Neural crest cell (in vitro differentiated cells): ENCODE data around the gene DTYMK. TPM values are rescaled to one million over a fixed set of nuclear protein-coding genes. Genes with fewer than 3 reads are reported as not detected.

Experiments used
- DNase-seq: peaks from one replicate; pipeline ENCODE4 v3.0.0; 2021; ENCODE audit warnings: low read depth, mixed read lengths, low spot score
- H3K27ac Mint-ChIP-seq: one replicate; pipeline ENCODE4 v1.8.0; 2021; ENCODE audit warnings: mild to moderate bottlenecking, mixed read lengths; ENCODE audit not compliant: unreplicated experiment
- H3K27me3 Mint-ChIP-seq: 2 replicates; pipeline ENCODE4 v1.8.0; 2021; ENCODE audit warnings: low read depth, mild to moderate bottlenecking, mixed read lengths
- H3K36me3 Mint-ChIP-seq: 2 replicates; pipeline ENCODE4 v1.8.0; 2021; ENCODE audit warnings: low read depth, mild to moderate bottlenecking, mixed read lengths
- H3K4me1 Mint-ChIP-seq: 2 replicates; pipeline ENCODE4 v1.8.0; 2021; ENCODE audit warnings: mixed read lengths
- H3K4me3 Mint-ChIP-seq: one replicate; pipeline ENCODE4 v1.8.0; 2021; ENCODE audit warnings: mild to moderate bottlenecking, mixed read lengths
- H3K9me3 Mint-ChIP-seq: 2 replicates; pipeline ENCODE4 v1.8.0; 2021; ENCODE audit warnings: mixed read lengths
- CTCF ChIP-seq: fragments of 200-600 bp; sonication (generic); conservative IDR thresholded peaks from 2 replicates; pipeline ENCODE4 v1.5.0; 2021; ENCODE audit warnings: antibody characterized with exemption, mild to moderate bottlenecking
- total RNA-seq: library from RNA; stranded (reverse); gene quantifications from 2 replicates; pipeline ENCODE4 v1.2.1, GENCODE V29; 2021

The DTYMK gene
- total RNA-seq, 1 donor from 2014 or later = 108 TPM

GRCh38 chr2:241720560-241720959 lies 33.9 kb upstream of the DTYMK start:
- Mint-ChIP-seq H3K9me3 (peaks cover 2% of the 10 kb centered on the region), H3K4me1 (no peaks in the 10 kb centered on the region), H3K27ac (no peak overlapping the region), H3K36me3 (peaks cover 52% of the 10 kb centered on the region), H3K4me3 (no peak overlapping the region), H3K27me3 (no peaks in the 10 kb centered on the region)
- no peak for TF ChIP-seq CTCF
- no peak for DNase-seq

GRCh38 chr2:241720099-241720498 lies 33.5 kb upstream of the DTYMK start:
- Mint-ChIP-seq H3K9me3 (peaks cover 2% of the 10 kb centered on the region), H3K4me1 (no peaks in the 10 kb centered on the region), H3K27me3 (no peaks in the 10 kb centered on the region), H3K27ac (no peak overlapping the region), H3K36me3 (peaks cover 51% of the 10 kb centered on the region), H3K4me3 (no peak overlapping the region)
- no peak for TF ChIP-seq CTCF
- DNase-seq = no peak

- no peak overlapping the region for H3K27ac Mint-ChIP-seq
- H3K27me3 Mint-ChIP-seq = no peaks in the 10 kb centered on the region
- TF ChIP-seq CTCF = no peak
- peaks cover 54% of the 10 kb centered on the region for H3K36me3 Mint-ChIP-seq
- H3K9me3 Mint-ChIP-seq = peaks cover 2% of the 10 kb centered on the region
- H3K4me1 Mint-ChIP-seq = no peaks in the 10 kb centered on the region
- no peak for DNase-seq
- H3K4me3 Mint-ChIP-seq = no peak overlapping the region
Observed at GRCh38 chr2:241719093-241719492, 32.5 kb upstream of the DTYMK start.

GRCh38 chr2:241708879-241709278 lies 22.3 kb upstream of the DTYMK start:
- H3K27me3 Mint-ChIP-seq = no peaks in the 10 kb centered on the region
- no peak for TF ChIP-seq CTCF
- H3K36me3 Mint-ChIP-seq = peaks cover 55% of the 10 kb centered on the region
- no peaks in the 10 kb centered on the region for H3K4me1 Mint-ChIP-seq
- peak overlapping the region; percentile 66 for H3K4me3 Mint-ChIP-seq
- peak overlapping the region; percentile 63 for H3K27ac Mint-ChIP-seq
- peaks cover 6% of the 10 kb centered on the region for H3K9me3 Mint-ChIP-seq
- no peak for DNase-seq

GRCh38 chr2:241706537-241706936 lies 19.9 kb upstream of the DTYMK start:
- peaks cover 50% of the 10 kb centered on the region for H3K36me3 Mint-ChIP-seq

More at GRCh38 chr2:241706537-241706936, 19.9 kb upstream of the DTYMK start:
- Mint-ChIP-seq H3K9me3 (peaks cover 6% of the 10 kb centered on the region), H3K4me1 (peaks cover 6% of the 10 kb centered on the region), H3K27me3 (no peaks in the 10 kb centered on the region), H3K4me3 (no peak overlapping the region), H3K27ac (no peak overlapping the region)
- no peak for DNase-seq
- no peak for TF ChIP-seq CTCF
